ENCODE data around the gene GAB2.

GRCh38 chr11:78179459-78180071 lies 238.1 kb downstream of the GAB2 start:
- TF ChIP-seq SIN3A (IDR thresholded peaks at IDR 0.05; ENCODE audit: borderline replicate concordance, insufficient read depth, low read length) (no peak), REST (IDR thresholded peaks at IDR 0.05; ENCODE audit: insufficient read depth in 1 of 2, low read depth in 2 of 2, low read length in 2 of 2) (no peak), POLR2AphosphoS5 (IDR thresholded peaks at IDR 0.05; ENCODE audit: low read depth, low read length) (no peak)
